PC-9 (cell line): Measurements from ENCODE around the gene NYAP1.

Experiments
- EZH2 ChIP-seq: fragments of 200-600 bp; sonication (generic); IDR thresholded peaks from 2 replicates; pipeline ENCODE4 v1.8.0; 2017; ENCODE audit warnings: antibody characterized with exemption, low read depth
- TF ChIP-seq, protein P1 (sequence below): fragments of 200-600 bp; sonication (generic); conservative IDR thresholded peaks from 2 replicates; pipeline ENCODE4 v1.6.1; 2017; ENCODE audit warnings: mixed run types, antibody characterized with exemption, mild to moderate bottlenecking, moderate library complexity

DNA sequence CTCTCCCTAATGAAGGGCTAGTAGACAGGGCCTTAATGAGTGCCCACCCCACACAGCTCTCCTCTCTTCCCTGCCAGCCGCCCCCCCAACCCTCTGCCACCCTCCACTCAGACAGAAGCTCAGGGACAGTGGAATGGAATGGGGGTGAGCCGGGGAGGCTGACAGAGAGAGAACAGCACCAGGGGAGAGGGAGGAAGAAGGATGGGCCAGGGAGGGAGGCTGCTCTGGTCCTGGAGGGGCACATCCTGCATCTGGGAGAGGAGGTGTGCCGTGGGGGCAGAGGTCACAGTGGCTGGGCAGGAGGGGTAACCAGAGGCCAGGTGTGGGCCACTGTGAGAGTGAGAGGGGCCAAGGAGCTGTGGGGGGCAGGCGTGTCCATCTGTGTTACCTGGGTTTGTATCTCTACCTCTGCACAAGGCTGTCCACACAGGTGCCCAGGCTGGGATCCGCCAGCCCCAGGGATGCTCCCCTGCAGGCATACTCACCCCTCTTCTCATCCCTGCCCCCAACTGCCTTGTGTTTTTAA, 2.4 kb downstream of the NYAP1 start:
- TF ChIP-seq, protein P1, sequence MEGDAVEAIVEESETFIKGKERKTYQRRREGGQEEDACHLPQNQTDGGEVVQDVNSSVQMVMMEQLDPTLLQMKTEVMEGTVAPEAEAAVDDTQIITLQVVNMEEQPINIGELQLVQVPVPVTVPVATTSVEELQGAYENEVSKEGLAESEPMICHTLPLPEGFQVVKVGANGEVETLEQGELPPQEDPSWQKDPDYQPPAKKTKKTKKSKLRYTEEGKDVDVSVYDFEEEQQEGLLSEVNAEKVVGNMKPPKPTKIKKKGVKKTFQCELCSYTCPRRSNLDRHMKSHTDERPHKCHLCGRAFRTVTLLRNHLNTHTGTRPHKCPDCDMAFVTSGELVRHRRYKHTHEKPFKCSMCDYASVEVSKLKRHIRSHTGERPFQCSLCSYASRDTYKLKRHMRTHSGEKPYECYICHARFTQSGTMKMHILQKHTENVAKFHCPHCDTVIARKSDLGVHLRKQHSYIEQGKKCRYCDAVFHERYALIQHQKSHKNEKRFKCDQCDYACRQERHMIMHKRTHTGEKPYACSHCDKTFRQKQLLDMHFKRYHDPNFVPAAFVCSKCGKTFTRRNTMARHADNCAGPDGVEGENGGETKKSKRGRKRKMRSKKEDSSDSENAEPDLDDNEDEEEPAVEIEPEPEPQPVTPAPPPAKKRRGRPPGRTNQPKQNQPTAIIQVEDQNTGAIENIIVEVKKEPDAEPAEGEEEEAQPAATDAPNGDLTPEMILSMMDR: no peak
- no peak for TF ChIP-seq EZH2
